ENCODE results near the gene CD93.

Gene CD93, protein sequence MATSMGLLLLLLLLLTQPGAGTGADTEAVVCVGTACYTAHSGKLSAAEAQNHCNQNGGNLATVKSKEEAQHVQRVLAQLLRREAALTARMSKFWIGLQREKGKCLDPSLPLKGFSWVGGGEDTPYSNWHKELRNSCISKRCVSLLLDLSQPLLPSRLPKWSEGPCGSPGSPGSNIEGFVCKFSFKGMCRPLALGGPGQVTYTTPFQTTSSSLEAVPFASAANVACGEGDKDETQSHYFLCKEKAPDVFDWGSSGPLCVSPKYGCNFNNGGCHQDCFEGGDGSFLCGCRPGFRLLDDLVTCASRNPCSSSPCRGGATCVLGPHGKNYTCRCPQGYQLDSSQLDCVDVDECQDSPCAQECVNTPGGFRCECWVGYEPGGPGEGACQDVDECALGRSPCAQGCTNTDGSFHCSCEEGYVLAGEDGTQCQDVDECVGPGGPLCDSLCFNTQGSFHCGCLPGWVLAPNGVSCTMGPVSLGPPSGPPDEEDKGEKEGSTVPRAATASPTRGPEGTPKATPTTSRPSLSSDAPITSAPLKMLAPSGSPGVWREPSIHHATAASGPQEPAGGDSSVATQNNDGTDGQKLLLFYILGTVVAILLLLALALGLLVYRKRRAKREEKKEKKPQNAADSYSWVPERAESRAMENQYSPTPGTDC

DNA sequence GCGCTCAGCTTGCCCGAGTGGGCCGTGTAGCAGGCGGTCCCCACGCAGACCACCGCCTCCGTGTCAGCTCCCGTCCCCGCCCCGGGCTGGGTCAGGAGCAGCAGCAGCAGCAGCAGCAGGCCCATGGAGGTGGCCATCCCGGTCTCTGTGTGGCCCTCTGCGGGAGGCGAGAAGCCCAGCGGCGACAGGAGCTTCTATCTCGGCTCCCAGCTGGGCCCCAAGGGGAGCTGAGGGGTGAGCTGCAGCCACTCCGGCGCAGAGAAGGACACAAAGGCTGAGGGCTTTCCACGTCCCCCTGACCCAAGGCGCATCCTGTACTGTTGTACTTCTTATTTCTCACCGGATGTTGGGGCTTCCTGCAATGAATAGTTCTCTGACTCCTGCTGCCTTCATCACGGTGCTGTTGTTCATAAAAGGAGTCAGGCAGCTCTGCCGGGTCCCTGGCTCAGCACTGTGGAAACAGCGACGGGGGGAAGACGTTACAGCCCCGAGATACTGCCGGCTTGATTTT lies at the start of gene CD93:
CD93 (minus strand) TSS at position 269 of the 511 bp plus-strand sequence; CDS start at position 137, 132 bp downstream.
- in situ Hi-C loops (cut with MboI; ENCODE audit: low sequenced_read_pairs) = no loop called here

DNA sequence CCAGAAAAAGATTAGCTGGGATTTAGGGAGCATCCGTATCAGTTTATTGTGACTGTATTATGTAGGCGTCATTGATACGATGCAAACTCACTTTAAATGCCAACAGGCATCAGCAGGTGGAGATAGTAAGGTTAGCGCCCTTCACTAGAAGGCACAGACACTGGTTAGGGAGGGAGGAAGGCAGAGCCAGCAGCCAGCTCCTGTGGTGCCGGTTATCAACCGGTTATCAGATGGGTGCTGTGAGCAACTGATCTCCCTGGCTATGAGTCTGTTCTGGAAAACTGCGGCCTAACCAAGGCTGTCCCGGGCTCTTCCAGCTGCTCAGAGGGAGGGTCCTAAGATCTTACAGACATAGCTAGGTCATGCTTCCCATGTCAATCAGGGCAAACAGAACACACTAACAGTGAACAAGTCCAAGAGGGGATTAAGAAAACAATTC lies 47.5 kb upstream of the CD93 start:
- in situ Hi-C loops (cut with MboI; ENCODE audit: low sequenced_read_pairs) = no loop called here

DNA sequence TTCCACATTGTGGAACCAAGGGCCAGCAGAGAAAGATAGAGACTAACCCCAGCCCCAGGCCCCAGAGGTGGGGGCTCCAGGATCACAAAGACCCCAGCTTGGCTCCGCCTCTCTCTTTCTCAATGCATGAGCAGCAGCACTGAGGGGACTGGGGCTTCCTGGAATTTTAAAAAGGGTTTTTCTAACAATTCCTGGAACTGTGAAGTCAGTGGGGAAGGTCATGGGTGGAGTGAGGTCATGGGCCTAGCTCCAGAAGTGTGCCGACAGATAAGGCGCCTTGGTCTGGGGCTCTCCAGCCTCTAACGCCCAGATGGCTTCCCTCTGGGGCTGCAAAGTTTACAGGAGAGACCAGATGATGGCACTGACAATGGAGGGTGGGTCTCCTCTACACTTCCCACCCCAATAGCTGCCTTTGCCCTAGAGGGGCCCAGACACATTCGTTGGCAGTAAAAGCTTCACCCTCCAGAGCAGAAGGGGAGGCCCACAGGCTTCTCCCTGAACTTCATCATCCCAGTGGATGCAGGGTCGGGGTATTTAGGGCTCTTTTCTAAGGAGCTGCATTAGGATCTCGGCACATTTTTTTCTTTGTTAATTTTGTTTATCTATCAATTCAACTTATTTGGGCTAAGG lies 46.9 kb upstream of the CD93 start:
- in situ Hi-C loops (cut with MboI; ENCODE audit: low sequenced_read_pairs) = no loop called here

DNA sequence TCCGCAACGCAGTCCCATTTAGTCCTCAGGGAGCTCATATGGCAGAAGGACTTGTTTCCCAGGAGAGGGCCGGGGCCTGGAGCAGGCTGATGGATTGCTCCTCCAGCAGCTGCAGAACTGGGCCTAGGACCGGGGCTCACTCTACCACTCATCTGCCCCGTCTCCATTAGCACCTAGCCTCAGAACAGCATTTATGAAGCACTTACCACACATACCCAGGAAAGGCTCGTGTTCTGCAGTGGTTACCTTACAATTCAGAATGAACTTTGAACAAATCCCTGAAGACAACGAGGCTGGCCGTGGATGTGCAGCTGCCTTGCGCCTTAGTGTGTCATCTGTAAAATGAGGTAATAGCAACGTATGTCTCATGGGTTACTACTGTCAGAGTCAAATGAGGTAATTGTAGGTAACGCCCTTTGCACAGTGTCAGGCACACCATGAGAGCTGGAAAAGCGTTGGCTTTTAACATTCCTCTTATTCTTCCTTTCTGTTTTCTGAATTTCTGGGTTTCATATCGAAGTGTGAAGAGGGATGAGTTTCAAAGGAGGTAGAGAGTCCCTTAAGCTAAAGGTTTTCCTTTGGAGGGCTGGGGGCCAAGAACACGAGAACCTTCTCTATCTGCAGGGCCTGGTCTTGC lies 46.3 kb upstream of the CD93 start:
- in situ Hi-C loops (cut with MboI; ENCODE audit: low sequenced_read_pairs) = no loop called here

DNA sequence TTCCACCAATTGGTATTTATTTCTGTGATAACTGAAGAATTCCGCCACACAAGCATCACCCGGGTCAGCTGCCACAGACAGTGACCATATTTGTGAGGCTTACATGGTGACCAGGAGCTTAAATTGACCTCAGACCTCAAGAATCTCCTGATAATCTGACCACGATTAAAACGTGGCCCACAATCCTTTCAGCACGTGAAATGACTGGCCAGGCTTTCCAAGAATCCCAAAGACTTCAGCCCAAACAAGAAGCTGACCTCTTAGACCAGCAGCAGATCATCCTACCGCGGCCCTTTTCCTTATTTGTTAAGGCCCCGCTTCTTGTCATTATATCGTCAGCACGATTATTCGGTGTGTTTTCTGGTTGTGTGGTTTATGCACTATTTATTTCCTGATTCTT lies 45.6 kb upstream of the CD93 start:
- in situ Hi-C loops (cut with MboI; ENCODE audit: low sequenced_read_pairs) = no loop called here

DNA sequence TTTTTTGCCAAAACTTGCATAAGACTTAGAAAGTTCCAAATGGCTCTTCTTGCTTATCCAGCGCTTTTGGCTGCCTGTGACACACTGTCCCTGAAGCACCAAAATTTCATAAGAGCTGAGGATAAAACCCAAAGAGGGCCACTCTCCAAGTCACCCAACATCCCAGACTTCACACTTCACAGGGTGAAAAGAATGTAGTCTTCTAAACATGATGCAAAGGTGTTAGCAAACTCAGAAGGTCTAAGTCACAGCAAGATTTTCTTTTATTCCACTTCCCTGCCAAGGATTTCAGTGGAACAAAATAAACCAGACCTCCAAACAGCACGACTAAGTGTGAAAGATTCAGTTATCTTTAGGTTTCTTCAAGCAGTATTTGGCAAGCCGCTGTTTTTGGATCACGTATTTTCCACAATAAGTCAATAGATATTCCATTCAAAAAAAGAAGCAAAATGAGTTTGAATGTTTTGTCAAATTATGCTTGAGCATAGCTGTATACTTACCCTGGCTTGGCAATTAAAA lies 44.6 kb upstream of the CD93 start:
- in situ Hi-C loops (cut with MboI; ENCODE audit: low sequenced_read_pairs) = no loop called here

DNA sequence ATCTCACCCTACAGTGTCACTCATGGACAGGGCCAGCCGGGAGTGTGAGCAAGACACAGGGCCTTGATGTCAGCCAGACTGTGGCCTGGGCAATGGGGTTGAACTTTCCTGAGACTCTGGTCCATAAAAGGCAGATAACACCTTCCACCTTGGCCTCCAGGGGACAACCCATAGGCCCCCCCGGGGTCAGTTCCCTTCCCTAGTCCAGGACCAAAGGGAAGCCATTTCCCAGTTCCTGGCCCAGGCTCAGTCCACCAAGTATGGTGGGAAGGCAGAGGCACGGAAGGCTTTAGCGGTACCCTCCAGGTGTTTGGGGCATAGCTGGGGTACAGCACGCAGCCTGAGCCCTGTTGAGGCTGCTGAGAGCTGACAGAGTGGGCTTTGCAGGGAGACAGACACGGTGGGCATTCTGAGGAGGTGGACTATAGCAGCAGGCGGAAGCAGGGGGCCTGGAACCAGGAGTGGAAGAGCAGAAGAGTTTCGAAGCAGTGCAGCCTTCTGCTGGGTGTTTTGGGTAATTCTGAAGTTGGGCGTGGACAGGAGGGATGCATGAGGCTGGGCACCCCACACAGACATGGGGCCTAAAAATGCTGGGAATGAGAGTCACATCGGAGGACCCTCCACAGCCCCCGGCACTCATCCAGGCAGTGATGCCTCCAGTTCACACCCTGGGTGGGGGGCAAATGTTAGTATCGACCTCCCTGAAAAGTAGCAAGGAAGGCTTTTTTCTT lies 43.9 kb upstream of the CD93 start:
- in situ Hi-C loops (cut with MboI; ENCODE audit: low sequenced_read_pairs) = no loop called here

DNA sequence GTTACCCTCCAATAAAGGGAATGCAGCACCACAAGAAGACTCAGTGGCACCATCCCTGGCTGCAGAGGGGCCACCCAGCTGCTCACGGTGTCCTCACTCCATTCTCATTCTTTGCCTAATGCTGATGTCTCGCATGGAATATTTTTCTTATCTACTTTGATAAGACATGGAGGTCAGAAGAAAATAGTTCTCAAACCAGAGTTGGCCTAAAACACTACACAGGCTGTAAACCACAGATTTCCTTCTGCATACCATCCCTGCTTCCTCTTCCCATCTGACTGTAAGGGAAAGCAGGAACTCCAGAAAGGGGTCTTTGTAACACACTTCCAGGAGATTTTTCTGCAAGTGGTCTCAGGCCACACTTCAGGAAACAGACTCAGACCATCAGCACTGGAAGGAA lies 43.1 kb upstream of the CD93 start:
- in situ Hi-C loops (cut with MboI; ENCODE audit: low sequenced_read_pairs) = no loop called here

DNA sequence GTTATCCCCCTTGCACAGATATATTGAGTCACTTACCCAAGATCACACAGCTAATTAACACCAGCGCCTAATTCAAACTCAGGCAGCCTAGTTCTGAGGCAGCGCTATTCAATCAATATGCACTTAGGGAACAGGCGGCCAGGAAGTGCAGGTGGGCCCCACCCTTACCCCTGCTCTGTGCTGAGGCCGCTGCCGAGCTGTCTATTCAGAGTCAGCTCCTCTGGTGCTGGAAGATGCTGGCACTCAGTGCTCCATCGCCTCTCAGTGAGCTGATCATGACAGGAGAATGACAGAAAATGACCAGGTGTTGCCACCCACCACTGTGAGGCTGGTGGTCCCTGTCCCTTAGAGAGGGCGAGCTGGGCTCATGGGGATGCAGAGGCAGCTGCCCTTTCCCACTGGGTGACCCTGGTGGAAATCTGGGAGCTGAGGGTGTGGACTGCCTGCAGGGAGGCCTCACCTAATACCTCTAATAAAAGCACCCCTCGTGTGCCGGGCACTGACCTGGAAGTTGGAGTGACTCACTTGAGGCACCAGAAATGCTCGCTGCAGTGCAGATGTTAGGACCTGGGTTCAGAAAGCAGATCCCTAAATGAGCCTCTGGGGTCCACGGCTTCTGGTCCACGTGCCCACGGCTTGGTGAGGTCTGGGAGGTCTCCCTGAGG lies 42.5 kb upstream of the CD93 start:
- in situ Hi-C loops (cut with MboI; ENCODE audit: low sequenced_read_pairs) = no loop called here

DNA sequence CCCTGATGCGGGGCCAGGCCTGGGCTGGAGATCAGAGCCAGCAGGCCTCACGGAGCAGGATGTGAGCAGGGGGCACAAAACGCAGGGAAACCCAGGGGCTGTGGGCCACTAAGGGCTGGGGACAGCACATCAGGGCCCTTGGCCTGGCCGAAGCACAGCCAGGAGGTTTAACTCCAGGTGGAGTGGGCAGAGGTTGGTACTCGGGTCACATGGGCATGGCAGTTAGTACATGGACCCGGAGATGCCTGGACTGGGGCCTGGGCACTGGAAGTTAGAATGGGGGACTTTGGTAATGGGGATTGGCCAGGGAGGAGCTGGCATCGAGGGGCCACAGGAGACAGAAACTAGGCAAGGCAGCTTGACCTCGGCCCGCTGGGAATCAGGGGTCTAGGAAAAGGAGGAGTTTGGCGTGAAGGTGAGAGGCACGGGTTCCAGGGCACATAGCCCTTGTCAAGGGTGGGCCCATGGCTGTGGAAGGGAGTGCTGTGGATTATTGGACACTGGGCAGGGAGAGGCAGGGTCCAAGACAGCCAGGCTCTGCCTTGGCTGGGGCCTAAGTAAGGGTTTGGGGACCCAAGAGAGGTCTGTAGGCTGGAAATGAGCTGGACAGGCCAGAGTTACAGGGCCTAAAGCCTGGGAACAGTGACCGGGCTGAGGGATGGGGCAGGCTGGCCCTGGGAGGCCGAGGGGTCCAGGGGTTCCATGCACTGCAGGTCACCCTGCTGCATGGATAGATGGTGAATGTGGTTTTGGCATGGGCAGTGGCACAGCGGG lies 41.6 kb upstream of the CD93 start:
- in situ Hi-C loops (cut with MboI; ENCODE audit: low sequenced_read_pairs) = no loop called here

DNA sequence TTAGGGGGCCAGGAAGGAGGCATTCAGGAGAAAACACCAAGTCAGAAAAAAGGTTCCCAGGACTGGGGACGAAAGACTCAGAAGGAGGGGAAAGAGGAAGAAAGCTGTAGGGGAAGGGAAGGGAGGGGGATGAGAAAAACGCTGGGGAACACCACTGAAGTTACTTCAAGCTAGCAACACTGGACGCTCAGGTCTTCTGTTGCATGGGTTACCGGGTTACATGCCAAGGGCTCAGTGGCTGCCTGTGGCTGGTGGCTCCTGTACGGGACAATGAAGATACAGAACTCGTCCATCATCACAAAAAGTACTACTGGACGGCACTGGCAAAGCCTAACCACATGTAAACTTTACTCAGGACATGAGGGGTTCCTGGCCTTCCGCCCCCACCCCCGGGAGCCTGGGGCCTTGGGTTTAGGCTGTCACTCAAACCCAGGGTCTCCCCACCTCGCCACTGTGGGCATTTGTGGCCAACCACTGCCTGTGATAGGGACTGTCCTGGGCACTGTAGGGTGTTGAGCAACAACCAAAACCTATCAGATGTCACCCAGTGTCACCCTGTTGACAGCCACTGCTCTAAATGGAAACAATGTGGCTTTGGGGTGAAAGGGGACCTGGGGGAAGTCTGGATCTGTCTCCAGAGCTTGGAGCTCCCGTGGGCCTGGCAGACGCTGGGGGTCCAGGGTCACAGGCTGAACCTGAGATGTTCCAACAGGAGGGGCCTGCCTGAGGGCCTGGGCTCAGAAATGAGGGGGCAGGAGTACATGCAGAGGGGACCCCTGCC lies 40.3 kb upstream of the CD93 start:
- in situ Hi-C loops (cut with MboI; ENCODE audit: low sequenced_read_pairs) = no loop called here

DNA sequence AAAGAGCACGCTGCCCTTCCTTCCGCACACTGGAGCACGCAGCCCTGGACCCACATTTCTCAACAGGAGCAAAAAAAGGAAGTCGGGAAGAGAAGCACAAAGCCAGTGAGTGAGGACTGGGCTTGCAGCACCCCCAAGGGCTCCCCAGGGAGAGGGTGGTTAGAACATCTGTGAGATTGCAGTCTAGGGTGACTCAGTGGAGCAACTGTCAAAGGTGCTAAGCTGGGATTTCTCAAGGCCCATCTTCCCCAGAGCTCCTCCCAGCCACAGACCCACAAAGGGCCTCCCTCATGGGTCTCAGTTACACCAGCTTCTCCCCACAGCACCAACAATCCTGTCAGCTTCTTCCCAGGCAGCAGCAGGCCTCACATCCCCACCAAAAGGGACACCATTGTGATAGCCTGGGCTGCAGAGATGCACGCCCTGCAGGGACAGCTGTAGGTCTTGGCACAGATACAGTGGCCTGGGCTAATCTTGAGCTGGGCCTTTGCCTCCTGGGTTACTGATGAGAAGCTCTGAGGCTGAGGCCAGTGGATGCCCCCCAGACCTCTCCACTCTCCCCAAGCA lies 39.6 kb upstream of the CD93 start:
- in situ Hi-C loops (cut with MboI; ENCODE audit: low sequenced_read_pairs) = no loop called here

DNA sequence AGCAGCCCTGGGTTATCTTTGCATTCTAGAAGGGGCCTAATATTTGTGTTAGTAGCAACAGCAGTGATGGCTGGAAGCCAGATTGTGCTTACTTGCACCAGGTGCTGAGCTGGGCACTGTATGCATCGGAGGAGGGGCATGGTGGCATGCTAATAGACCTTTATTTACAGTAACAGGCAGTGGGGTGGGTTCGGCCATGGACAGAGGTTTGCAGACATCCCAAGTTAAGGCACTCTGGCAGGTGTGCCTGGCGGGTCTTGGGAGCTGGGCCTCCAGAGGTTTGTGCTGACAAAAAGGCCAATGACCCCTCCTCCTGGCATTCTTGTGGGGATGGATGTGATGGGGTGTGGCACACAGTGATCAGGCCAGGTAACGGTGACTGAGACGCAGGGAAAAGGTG lies 39.0 kb upstream of the CD93 start:
- in situ Hi-C loops (cut with MboI; ENCODE audit: low sequenced_read_pairs) = no loop called here

DNA sequence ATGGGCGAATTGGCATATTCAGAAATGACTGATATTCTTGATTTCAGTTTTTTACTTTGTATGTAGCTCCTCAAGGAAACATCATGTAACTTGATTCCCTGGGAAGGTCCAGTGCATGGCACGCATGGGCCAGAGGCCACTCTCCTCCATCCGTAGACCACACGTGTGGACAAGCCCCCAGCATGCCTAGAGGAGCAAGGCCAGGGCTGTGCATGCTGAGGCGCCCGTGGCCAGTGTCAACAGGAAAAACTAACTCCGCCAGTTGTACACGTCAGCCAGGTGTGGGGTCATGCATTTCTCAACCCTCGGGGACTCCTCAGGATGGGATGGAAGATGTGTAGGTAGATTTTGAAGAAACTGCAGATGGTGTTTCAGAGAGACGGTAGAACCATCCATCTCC lies 37.8 kb upstream of the CD93 start:
- in situ Hi-C loops (cut with MboI; ENCODE audit: low sequenced_read_pairs) = no loop called here

DNA sequence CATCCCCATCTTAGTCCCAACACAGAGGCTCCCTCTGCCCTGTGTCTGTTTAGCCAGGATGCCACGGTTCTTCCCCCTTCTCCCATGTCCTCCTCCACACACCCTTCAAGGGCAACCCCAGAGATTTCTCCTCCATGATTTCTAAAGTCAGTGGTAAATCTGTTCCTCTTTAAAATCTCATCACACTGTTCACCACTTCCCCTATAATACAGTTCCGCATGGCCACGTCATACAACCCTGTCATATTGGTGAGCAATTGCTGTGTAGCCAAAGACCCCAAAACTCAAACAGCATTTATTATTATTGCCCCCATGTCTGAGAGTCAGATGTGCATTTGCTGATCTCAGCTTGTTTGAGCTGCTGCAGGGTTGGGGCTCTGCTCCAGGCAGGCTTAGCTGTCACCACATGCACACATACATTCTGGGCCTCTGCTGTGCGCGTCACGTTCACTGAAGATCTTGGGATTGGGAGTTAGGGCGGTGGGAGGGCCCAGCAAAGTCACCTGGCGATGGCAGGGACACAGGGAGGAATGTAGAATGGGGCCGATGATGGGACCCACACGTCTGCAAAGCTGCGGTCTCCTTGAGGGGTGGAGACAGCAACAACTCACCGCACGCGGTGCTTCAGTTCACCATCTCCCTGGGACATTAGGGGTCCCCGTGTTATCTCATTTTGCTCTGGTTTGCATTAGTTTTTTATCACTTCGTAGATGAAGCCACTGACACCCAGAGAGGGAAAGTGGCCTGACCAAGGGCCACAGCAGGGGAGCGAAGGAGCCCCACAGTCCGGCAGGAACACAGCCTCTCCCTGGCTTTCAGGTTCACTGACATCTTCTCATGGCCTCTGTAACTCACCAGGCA lies 36.9 kb upstream of the CD93 start:
- in situ Hi-C loops (cut with MboI; ENCODE audit: low sequenced_read_pairs) = no loop called here

DNA sequence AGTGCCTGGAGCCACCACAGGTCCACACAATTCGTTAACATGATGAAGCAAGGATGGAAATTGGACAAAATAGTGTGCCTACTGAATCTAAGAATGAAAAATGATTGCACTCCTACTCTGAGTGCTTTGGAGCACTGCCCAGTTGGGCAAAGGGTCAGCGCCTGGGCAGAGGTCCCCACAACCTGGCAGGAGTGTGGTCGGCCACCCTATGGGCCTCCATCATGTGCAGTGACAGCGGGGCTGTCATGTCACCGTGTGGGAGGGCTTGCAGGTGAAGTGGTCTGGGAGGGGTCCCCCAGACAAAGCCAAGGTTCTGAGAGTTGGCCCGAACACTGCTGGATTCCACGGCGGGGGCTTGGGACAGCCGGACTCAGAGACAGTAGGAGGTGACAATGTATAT lies 36.2 kb upstream of the CD93 start:
- in situ Hi-C loops (cut with MboI; ENCODE audit: low sequenced_read_pairs) = no loop called here

DNA sequence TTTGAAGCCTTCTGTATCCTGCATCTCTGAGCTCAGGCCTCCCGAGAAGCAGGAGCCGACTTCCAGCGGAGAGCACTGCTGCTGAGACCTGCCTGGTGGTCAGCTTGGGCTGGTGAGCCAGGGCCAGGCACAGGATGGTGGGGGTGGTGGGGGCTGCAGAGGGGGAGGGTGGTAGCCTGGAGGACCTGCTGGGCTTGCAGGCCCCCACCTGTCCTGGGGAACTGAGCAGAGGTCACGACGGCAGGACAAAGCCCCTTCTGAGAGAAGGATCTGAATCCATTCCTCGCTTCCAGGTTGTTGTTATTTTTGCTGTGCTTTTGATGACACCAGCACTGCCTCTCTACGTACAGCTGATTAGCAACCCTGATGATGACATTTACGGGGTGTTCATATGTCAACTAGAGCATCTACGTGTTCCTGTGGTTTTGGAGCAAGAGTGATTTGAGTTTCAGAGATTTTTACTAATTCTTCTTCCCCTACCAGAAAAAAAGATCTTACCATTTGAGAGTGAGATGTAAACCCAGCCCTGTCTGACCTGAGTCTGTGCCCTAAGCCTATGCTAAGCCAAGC lies 35.7 kb upstream of the CD93 start:
- in situ Hi-C loops (cut with MboI; ENCODE audit: low sequenced_read_pairs) = no loop called here

Data from HL-60/S4 treated with retinoic acid at 250 ng/mL for 4 days and 3 days (cell line).